ENCODE results near the gene TNFSF9.
"Not testable (repeated sequence)": the region's sequence is repeated elsewhere in the genome, so short reads cannot be mapped to it uniquely, and the experiment has no call there.

The TNFSF9 gene

GRCh38 chr19:6533000-6533328 lies 2.1 kb downstream of the TNFSF9 start:
- no peak for DNase-seq

GRCh38 chr19:6533746-6534418 lies 3.1 kb downstream of the TNFSF9 start:
- no peak for DNase-seq

GRCh38 chr19:6534451-6535093 lies 3.7 kb downstream of the TNFSF9 start:
- DNase-seq, result no peak

GRCh38 chr19:6535558-6536137 lies 4.8 kb downstream of the TNFSF9 start:
- DNase-seq, result no peak

- DNase-seq, result no peak
These were observed 8.7 kb downstream of the TNFSF9 start for GRCh38 chr19:6539514-6539913.

DNA sequence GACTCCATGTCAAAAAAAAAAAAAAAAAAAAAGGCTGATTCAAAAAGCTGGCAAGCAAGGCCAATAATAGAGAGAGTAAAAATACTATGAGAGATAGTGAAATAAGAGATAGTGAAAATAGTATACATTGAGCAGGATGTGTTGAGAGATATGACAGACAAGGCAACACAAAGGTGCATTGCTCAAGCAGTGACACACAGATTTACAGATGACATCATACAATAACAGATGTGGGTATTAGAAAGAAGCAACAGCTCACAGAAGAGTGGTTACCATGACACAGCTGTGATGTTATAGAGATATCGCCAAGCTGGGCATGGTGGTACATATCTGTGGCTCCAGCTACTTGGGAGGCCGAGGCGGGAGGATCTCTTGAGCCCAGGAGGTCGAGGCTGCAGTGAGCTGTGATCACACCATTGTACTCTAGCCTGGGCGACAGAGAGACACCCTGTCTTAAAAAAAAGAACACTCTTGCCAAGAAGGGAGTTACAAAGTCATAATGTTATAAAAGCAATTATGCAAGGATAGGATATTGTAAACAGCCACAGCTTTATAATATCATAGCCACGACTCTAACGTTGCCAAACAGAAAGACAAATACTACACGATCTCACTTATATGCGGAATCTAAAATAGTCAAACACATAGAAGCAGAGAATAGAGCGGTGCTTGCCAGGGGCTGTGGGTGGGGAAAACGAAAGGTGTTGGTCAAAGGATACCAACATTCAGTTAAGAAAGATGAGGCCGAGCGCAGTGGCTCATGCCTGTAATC lies 10.3 kb downstream of the TNFSF9 start:
- DNase-seq, result no peak

GRCh38 chr19:6543866-6544347 lies 13.1 kb downstream of the TNFSF9 start:
- DNase-seq, result no peak

- not testable (repeated sequence) for DNase-seq
These were observed 19.9 kb downstream of the TNFSF9 start for GRCh38 chr19:6550679-6551078.

DNA sequence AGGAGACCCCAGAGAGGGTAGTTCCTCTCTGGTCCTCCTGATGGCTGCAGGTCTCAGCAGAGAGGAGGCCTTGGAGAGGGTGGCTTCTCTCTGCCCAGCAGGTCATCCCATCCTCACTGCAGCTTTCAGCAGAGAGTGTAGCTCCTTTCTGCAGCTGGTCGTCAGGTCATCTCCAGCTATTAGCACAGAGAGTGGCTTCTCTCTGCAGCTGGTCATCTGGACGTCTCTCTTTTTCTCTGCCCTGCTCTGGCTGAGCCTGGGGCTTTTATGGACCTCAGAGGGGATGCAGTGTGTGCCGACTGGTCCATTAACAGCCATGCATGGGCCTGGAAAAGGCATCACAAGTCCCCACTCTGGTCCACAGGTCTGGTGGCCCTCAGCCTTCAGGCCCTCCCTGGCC lies 20.3 kb downstream of the TNFSF9 start:
- DNase-seq, result no peak

GRCh38 chr19:6551607-6552450 lies 21.0 kb downstream of the TNFSF9 start:
- peak; percentile 47 for DNase-seq

DNA sequence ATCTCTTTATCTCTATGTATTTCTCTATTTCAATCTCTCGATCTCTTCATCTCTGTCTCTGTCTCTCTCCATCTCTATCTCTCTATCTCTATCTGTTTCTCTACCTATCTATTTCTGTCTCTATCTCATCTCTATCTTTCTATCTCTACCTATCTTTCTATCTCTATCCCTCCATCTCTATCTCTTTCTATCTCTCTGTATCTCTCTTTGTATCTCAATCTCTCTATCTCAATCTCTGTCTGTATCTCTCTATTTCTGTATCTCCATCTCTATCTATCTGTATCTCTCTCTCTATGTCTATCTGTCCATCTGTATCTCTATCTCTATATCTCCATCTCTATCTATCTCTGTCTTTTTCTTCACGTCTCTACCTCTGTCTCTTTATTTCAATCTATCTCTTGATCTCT lies 25.2 kb downstream of the TNFSF9 start:
- no peak for DNase-seq

DNA sequence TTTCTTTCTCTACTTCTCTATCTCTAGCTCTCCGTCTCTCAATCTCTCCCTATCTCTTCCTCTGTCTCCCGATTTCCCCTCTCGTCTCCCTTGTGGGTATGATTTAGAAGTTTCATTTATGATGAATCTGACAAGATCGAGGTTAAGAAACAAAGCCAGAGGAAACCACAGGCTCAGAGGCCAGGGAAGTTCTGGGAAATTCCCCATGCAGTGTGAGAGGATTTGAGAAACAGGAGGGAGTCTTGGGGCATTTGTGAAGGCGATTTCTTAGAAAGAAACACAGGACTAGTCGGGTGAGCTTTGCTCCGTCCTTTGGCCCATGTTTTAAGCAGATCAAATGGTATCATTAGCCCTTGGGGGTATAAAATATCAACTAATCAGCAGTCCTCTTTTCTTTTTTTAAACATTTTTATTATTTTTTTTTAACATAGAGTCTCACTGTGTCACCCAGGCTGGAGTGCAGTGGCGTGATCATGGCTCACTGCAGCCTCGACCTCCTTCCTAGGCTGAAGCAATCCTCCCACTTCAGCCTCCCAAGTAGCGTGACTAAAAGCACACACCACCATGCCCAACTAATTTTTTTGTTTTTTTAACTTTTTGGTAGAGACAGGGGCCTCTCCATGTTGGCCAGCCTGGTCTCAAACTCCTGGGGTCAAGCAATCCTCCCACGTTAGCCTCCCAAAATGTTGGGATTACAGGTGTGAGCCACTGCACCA lies 25.8 kb downstream of the TNFSF9 start:
- no peak for DNase-seq

- not testable (repeated sequence) for DNase-seq
These were observed 31.6 kb downstream of the TNFSF9 start for GRCh38 chr19:6562437-6562836.

- DNase-seq, result no peak
These were observed 33.6 kb downstream of the TNFSF9 start for GRCh38 chr19:6564393-6564792.

GRCh38 chr19:6566727-6567126 lies 35.9 kb downstream of the TNFSF9 start:
- DNase-seq, result not testable (repeated sequence)

- DNase-seq, result no peak
These were observed 37.2 kb downstream of the TNFSF9 start for GRCh38 chr19:6568010-6568526.

- DNase-seq, result no peak
These were observed 38.0 kb downstream of the TNFSF9 start for GRCh38 chr19:6568816-6569215.

DNA sequence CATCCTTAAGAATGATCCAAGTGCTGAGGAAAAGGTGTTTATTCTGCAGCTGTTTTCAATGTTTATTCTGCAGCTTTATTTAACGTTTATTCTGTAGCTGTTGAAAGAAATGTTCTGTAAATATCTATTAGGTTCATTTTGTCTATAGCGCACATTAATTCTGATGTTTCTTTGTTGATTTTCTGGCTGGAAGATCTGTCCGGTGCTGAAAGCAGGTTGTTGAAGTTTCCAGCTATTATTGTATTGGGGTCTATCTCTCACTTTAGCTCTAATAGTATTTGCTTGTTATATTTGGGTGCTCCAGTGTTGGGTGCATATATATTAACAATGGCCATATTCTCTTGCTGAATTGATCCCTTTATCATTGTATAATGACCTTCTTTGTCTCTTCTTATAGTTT lies 39.9 kb downstream of the TNFSF9 start:
- DNase-seq, result no peak

DNA sequence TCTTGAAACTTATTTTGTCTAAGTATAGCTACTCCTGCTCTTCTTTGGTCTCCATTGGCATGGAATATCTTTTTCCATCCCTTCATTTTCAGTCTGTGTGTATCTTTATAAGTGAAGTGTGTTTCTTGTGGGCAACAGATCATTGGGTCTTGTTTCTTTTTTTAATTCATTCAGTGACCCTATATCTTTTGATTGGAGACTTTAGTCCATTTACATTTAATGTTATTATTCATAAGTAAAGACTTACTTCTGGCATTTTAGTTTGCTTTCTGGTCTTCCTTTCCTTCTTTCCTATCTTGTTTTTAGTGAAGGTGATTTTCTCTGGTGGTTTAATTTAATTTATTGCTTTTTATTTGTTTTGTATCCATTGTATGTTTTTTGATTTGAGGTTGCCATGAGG lies 40.3 kb downstream of the TNFSF9 start:
- DNase-seq, result no peak

DNA sequence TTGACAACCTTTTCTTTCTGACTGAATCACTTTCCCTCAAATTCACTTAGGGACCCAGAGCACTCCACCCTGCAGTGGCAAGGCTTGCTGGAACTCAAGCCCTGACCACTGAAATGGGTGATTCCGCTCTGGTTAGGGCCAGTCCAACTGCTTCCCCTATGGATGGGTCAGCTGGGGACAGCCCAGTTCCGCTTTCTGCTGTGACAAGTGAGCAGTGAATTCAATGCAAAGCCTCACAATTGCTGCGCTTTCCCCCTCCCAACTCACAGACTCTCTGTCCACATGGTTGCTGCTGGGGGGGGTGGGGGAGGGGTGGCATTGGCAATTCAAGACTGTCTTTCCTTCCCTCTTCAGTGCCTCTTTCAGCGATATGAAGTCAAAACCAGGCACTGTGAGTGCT lies 41.4 kb downstream of the TNFSF9 start:
- DNase-seq, result peak; percentile 43

GRCh38 chr19:6573350-6573749 lies 42.5 kb downstream of the TNFSF9 start:
- no peak for DNase-seq
